HG02588 (cell line): Measurements from ENCODE around the gene C9orf153.
"Not testable (repeated sequence)": the region's sequence is repeated elsewhere in the genome, so short reads cannot be mapped to it uniquely, and the experiment has no call there.

Experiments
- ATAC-seq: cut with Tn5 transposase; IDR thresholded peaks from one replicate; pipeline ENCODE4 v1.9.1; 2021; ENCODE audit warnings: mild to moderate bottlenecking, moderate library complexity; ENCODE audit not compliant: unreplicated experiment

Gene C9orf153

GRCh38 chr9:86259557-86259956 is at the start of gene C9orf153:
Gene C9orf153, minus strand, starts transcription at chr9:86259657. Its CDS starts 30,054 bp downstream, at chr9:86229603.
- no peak for ATAC-seq

GRCh38 chr9:86308687-86309086 is 49.2 kb upstream of the C9orf153 start:
- no peak for ATAC-seq

GRCh38 chr9:86304236-86304730 is 44.8 kb upstream of the C9orf153 start:
- ATAC-seq, result no peak

- no peak for ATAC-seq
Measured at GRCh38 chr9:86303316-86303975, 44.0 kb upstream of the C9orf153 start.

GRCh38 chr9:86301686-86302085 is 42.2 kb upstream of the C9orf153 start:
- no peak for ATAC-seq

GRCh38 chr9:86300701-86301100 is 41.2 kb upstream of the C9orf153 start:
- ATAC-seq, result no peak

- no peak for ATAC-seq
Measured at GRCh38 chr9:86298873-86299272, 39.4 kb upstream of the C9orf153 start.

GRCh38 chr9:86290341-86290740 is 30.9 kb upstream of the C9orf153 start:
- not testable (repeated sequence) for ATAC-seq

- no peak for ATAC-seq
Measured at GRCh38 chr9:86288499-86289198, 29.2 kb upstream of the C9orf153 start.

- ATAC-seq, result no peak
Measured at GRCh38 chr9:86287013-86287412, 27.6 kb upstream of the C9orf153 start.

- no peak for ATAC-seq
Measured at GRCh38 chr9:86286278-86286677, 26.8 kb upstream of the C9orf153 start.

GRCh38 chr9:86285261-86285660 is 25.8 kb upstream of the C9orf153 start:
- ATAC-seq, result no peak

GRCh38 chr9:86282979-86283535 is 23.6 kb upstream of the C9orf153 start:
- ATAC-seq, result peak; percentile 13

- peak; percentile 75 for ATAC-seq
Measured at GRCh38 chr9:86282077-86282978, 22.9 kb upstream of the C9orf153 start, which contains the start of gene ISCA1. Gene ISCA1, minus strand, starts transcription at chr9:86282538. Its CDS starts 80 bp downstream, at chr9:86282458.

GRCh38 chr9:86281593-86282076 is 22.2 kb upstream of the C9orf153 start:
- ATAC-seq, result peak; percentile 4

GRCh38 chr9:86280580-86280979 is 21.1 kb upstream of the C9orf153 start:
- ATAC-seq, result no peak

- no peak for ATAC-seq
Measured at GRCh38 chr9:86279839-86280238, 20.4 kb upstream of the C9orf153 start.

GRCh38 chr9:86277072-86277471 is 17.6 kb upstream of the C9orf153 start:
- no peak for ATAC-seq

- no peak for ATAC-seq
Measured at GRCh38 chr9:86275962-86276361, 16.5 kb upstream of the C9orf153 start.

GRCh38 chr9:86274821-86275643 is 15.6 kb upstream of the C9orf153 start:
- no peak for ATAC-seq
